HT1080 (cell line): ENCODE data around the gene DGKB. TPM values are rescaled to one million over a fixed set of nuclear protein-coding genes. Genes with fewer than 3 reads are reported as not detected.

ENCODE experiments used
- DNase-seq: peaks from one replicate; pipeline ENCODE4 v3.0.0-alpha.2; 2015; ENCODE audit warnings: low read depth
- total RNA-seq: library from RNA; depleted of rRNA; stranded (reverse); fragments of >200 nt; shearing (Covaris generic); gene quantifications from 2 replicates; pipeline ENCODE4 v1.2.3, GENCODE V29; 2014

The DGKB gene
- total RNA-seq, 1 experiment from 2014 or later = not detected

GRCh38 chr7:14598978-14599377 lies 303.6 kb downstream of the DGKB start:
- no peak for DNase-seq

- DNase-seq = peak; percentile 44
These were observed 306.1 kb downstream of the DGKB start for GRCh38 chr7:14596421-14596820.

- peak; percentile 18 for DNase-seq
These were observed 312.3 kb downstream of the DGKB start for GRCh38 chr7:14590206-14590605.

- no peak for DNase-seq
These were observed 317.3 kb downstream of the DGKB start for GRCh38 chr7:14585232-14585631.

- no peak for DNase-seq
These were observed 319.0 kb downstream of the DGKB start for GRCh38 chr7:14583518-14583917.

- DNase-seq = no peak
These were observed 320.5 kb downstream of the DGKB start for GRCh38 chr7:14582010-14582409.

- no peak for DNase-seq
These were observed 322.6 kb downstream of the DGKB start for GRCh38 chr7:14579971-14580370.

- no peak for DNase-seq
These were observed 326.0 kb downstream of the DGKB start for GRCh38 chr7:14576578-14576977.

- DNase-seq = no peak
These were observed 331.6 kb downstream of the DGKB start for GRCh38 chr7:14570750-14571607.

- DNase-seq = no peak
These were observed 350.5 kb downstream of the DGKB start for GRCh38 chr7:14552060-14552459.

- no peak for DNase-seq
These were observed 351.2 kb downstream of the DGKB start for GRCh38 chr7:14551310-14551709.

- DNase-seq = no peak
These were observed 359.9 kb downstream of the DGKB start for GRCh38 chr7:14542624-14543023.

- DNase-seq = peak; percentile 22
These were observed 381.4 kb downstream of the DGKB start for GRCh38 chr7:14521183-14521582.

- no peak for DNase-seq
These were observed 392.3 kb downstream of the DGKB start for GRCh38 chr7:14510268-14510667.

- peak; percentile 87 for DNase-seq
These were observed 394.9 kb downstream of the DGKB start for GRCh38 chr7:14507617-14508016.

- DNase-seq = no peak
These were observed 396.6 kb downstream of the DGKB start for GRCh38 chr7:14505906-14506305.

- no peak for DNase-seq
These were observed 398.4 kb downstream of the DGKB start for GRCh38 chr7:14504134-14504533.

- DNase-seq = no peak
These were observed 398.9 kb downstream of the DGKB start for GRCh38 chr7:14503623-14504022.

GRCh38 chr7:14501436-14501835 lies 401.1 kb downstream of the DGKB start:
- no peak for DNase-seq

GRCh38 chr7:14497390-14497789 lies 405.2 kb downstream of the DGKB start:
- no peak for DNase-seq

GRCh38 chr7:14495633-14496032 lies 406.9 kb downstream of the DGKB start:
- DNase-seq = no peak

- DNase-seq = no peak
These were observed 414.7 kb downstream of the DGKB start for GRCh38 chr7:14487701-14488395.

GRCh38 chr7:14483663-14484062 lies 418.9 kb downstream of the DGKB start:
- DNase-seq = no peak
